Neural crest cell (in vitro differentiated cells): ENCODE results near the gene ORC2. TPM values are rescaled to one million over a fixed set of nuclear protein-coding genes. Genes with fewer than 3 reads are reported as not detected.

ENCODE experiments used
- DNase-seq: peaks from one replicate; pipeline ENCODE4 v3.0.0; 2021; ENCODE audit warnings: low read depth, mixed read lengths, low spot score
- H3K27ac Mint-ChIP-seq: one replicate; pipeline ENCODE4 v1.8.0; 2021; ENCODE audit warnings: mild to moderate bottlenecking, mixed read lengths; ENCODE audit not compliant: unreplicated experiment
- H3K27me3 Mint-ChIP-seq: 2 replicates; pipeline ENCODE4 v1.8.0; 2021; ENCODE audit warnings: low read depth, mild to moderate bottlenecking, mixed read lengths
- H3K36me3 Mint-ChIP-seq: 2 replicates; pipeline ENCODE4 v1.8.0; 2021; ENCODE audit warnings: low read depth, mild to moderate bottlenecking, mixed read lengths
- H3K4me1 Mint-ChIP-seq: 2 replicates; pipeline ENCODE4 v1.8.0; 2021; ENCODE audit warnings: mixed read lengths
- H3K4me3 Mint-ChIP-seq: one replicate; pipeline ENCODE4 v1.8.0; 2021; ENCODE audit warnings: mild to moderate bottlenecking, mixed read lengths
- H3K9me3 Mint-ChIP-seq: 2 replicates; pipeline ENCODE4 v1.8.0; 2021; ENCODE audit warnings: mixed read lengths
- total RNA-seq: library from RNA; stranded (reverse); gene quantifications from 2 replicates; pipeline ENCODE4 v1.2.1, GENCODE V29; 2021
- TF ChIP-seq, protein P1 (sequence below): fragments of 200-600 bp; sonication (generic); conservative IDR thresholded peaks from 2 replicates; pipeline ENCODE4 v1.5.0; 2021; ENCODE audit warnings: antibody characterized with exemption, mild to moderate bottlenecking

Gene ORC2
- total RNA-seq, 1 donor from 2014 or later, result 30.9 TPM

- H3K9me3 Mint-ChIP-seq, result no peaks in the 10 kb centered on the region
- H3K4me3 Mint-ChIP-seq, result peak within 1 kb of the TSS; percentile 100
- peak within 1 kb of the TSS; percentile 100 for H3K27ac Mint-ChIP-seq
- peaks cover 22% of the 10 kb centered on the region for H3K36me3 Mint-ChIP-seq
- peaks cover 33% of the 10 kb centered on the region for H3K4me1 Mint-ChIP-seq
- TF ChIP-seq, protein P1, sequence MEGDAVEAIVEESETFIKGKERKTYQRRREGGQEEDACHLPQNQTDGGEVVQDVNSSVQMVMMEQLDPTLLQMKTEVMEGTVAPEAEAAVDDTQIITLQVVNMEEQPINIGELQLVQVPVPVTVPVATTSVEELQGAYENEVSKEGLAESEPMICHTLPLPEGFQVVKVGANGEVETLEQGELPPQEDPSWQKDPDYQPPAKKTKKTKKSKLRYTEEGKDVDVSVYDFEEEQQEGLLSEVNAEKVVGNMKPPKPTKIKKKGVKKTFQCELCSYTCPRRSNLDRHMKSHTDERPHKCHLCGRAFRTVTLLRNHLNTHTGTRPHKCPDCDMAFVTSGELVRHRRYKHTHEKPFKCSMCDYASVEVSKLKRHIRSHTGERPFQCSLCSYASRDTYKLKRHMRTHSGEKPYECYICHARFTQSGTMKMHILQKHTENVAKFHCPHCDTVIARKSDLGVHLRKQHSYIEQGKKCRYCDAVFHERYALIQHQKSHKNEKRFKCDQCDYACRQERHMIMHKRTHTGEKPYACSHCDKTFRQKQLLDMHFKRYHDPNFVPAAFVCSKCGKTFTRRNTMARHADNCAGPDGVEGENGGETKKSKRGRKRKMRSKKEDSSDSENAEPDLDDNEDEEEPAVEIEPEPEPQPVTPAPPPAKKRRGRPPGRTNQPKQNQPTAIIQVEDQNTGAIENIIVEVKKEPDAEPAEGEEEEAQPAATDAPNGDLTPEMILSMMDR, result no peak
- H3K27me3 Mint-ChIP-seq, result no peaks in the 10 kb centered on the region
- DNase-seq, result peak; percentile 81
Observed at GRCh38 chr2:200864176-200865034, 99.1 kb downstream of the ORC2 start, which contains the start of gene CLK1. TSS of gene CLK1 (minus strand) at chr2:200864658. CDS start at chr2:200861862, 2,796 bp downstream.

DNA sequence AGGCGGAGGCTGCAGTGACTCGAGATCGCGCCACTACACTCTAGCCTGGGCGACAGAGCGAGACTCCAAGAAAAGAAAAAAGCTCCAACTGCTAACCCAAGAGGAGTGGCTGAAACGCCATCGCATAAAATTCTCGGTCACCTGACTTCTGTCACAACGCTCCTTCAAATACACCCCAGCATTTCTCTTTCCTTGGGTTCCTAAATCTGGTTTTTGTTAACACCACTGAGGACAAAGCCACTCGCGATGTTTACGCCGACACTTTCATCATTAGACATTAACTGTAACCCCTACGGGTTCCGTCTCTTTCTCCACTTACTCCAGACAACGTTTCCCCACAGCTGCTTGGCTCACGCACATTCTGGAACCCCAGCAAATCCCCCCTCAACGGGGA is 99.7 kb downstream of the ORC2 start:
- H3K4me1 Mint-ChIP-seq, result peaks cover 33% of the 10 kb centered on the region
- peaks cover 22% of the 10 kb centered on the region for H3K36me3 Mint-ChIP-seq
- TF ChIP-seq, protein P1, result no peak
- H3K4me3 Mint-ChIP-seq, result peak overlapping the region; percentile 100
- no peaks in the 10 kb centered on the region for H3K27me3 Mint-ChIP-seq
- DNase-seq, result no peak
- no peaks in the 10 kb centered on the region for H3K9me3 Mint-ChIP-seq
- peak overlapping the region; percentile 100 for H3K27ac Mint-ChIP-seq

DNA sequence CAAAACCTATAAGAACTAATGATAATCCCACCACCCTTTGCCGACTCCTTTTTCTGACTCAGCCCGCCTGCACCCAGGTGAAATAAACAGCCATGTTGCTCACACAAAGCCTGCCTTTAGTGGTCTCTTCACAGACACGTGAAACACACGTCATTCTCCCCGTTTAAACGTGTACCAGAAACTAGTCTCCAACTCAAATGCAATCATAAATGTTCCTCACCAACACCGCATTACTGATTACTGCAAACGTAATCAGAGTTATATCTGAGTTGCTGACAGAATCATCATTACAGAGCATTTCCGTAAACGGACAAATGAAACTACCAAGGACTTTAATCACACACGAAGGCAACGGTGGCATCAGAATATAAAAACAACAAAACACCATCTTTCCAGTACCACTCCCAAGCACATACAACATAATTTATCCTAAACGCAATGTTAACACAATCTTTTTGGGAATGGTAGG is 100.9 kb downstream of the ORC2 start:
- Mint-ChIP-seq H3K4me3 (peak overlapping the region; percentile 100), H3K36me3 (peaks cover 27% of the 10 kb centered on the region), H3K27me3 (no peaks in the 10 kb centered on the region), H3K27ac (peak overlapping the region; percentile 96), H3K4me1 (peaks cover 33% of the 10 kb centered on the region), H3K9me3 (no peaks in the 10 kb centered on the region)
- TF ChIP-seq, protein P1, result no peak
- no peak for DNase-seq

DNA sequence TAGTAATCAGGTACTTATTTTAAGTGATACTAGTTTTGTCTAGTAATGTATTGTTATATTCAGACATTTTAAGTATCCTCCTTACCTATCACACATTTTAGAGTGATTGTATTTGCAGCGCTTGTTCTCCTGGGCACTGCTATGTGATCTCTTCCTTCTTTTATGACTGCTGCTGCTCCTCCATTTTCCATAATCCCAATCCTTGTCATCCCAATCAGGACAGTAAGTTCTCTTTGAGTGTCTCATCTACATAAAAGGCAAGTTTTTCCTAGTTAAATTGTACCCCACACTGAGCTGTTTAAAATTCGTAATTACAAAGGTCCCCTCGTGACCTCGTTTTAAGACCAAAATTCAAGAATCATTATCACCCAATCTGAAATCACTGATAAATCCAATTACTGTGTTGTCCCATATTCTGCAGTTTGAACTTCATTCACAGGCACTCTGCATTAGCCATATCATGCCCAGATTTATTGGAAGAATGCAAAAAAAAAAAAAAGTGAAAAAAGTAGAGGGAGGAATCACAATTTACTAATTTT is 101.8 kb downstream of the ORC2 start:
- peaks cover 33% of the 10 kb centered on the region for H3K4me1 Mint-ChIP-seq
- H3K36me3 Mint-ChIP-seq, result peaks cover 27% of the 10 kb centered on the region
- H3K4me3 Mint-ChIP-seq, result peak overlapping the region; percentile 100
- DNase-seq, result no peak
- H3K27ac Mint-ChIP-seq, result peak overlapping the region; percentile 1
- H3K9me3 Mint-ChIP-seq, result no peaks in the 10 kb centered on the region
- TF ChIP-seq, protein P1, result no peak
- no peaks in the 10 kb centered on the region for H3K27me3 Mint-ChIP-seq

- Mint-ChIP-seq H3K4me1 (peaks cover 32% of the 10 kb centered on the region), H3K36me3 (peaks cover 32% of the 10 kb centered on the region), H3K9me3 (no peaks in the 10 kb centered on the region), H3K27me3 (no peaks in the 10 kb centered on the region), H3K27ac (no peak overlapping the region), H3K4me3 (peak overlapping the region; percentile 74)
- TF ChIP-seq, protein P1, result no peak
- DNase-seq, result no peak
Observed at GRCh38 chr2:200860092-200860795, 103.2 kb downstream of the ORC2 start.
